ENCODE results near the gene RASGRP3. TPM values are rescaled to one million over a fixed set of nuclear protein-coding genes. Genes with fewer than 3 reads are reported as not detected.

Gene RASGRP3
- total RNA-seq, 1 experiment from 2014 or later: 0.59 TPM

- BruUV-seq (replicated peaks): no TSS peak
- Histone ChIP-seq H3K9ac (ENCODE audit: low read length) (no peak overlapping the region), H3K4me3 (replicated peaks in 1 of 2; ENCODE audit: low read depth in 1 of 2, low read length in 2 of 2) (no peak overlapping the region), H3K4me1 (ENCODE audit: control insufficient read depth in 1 of 2, insufficient read depth in 2 of 2, low read length in 2 of 2) (no peaks in the 10 kb centered on the region), H4K20me1 (ENCODE audit: insufficient read depth) (no peaks in the 10 kb centered on the region), H3K9me2 (ENCODE audit: insufficient read depth) (no peaks in the 10 kb centered on the region), H3K79me2 (ENCODE audit: insufficient read depth, low read length) (no peaks in the 10 kb centered on the region), H3K4me2 (ENCODE audit: low read length) (no peak overlapping the region), H3K27ac (ENCODE audit: low read depth, low read length) (no peak overlapping the region), H3K27me3 (ENCODE audit: insufficient read depth, low read length) (no peaks in the 10 kb centered on the region), H3K9me3 (ENCODE audit: control insufficient read depth in 1 of 2, insufficient read depth in 1 of 2, low read depth in 1 of 2, low read length in 2 of 2) (no peaks in the 10 kb centered on the region), H3K36me3 (ENCODE audit: control insufficient read depth in 1 of 2, insufficient read depth in 2 of 2, low read length in 2 of 2) (no peaks in the 10 kb centered on the region), H2AFZ (ENCODE audit: low read depth, low read length, poor library complexity, severe bottlenecking) (no peak overlapping the region)
- RAD21 ChIA-PET (ENCODE audit: low non-redundant PET in 1 of 2, low total read pairs in 2 of 2, uncharacterized antibody in 2 of 2, unreplicated experiment in 2 of 2): interaction anchor here in 1 of 2 experiments (0.7 kb wide), 1 partner anchor 18 kb away, joined by 5 read pairs; no protein-coding TSS in a partner anchor
- DNase-seq (ENCODE audit: low read depth, low spot score): no peak
- no peak for ATAC-seq
- intact Hi-C loops (cut with micrococcal nuclease): no loop called here
- TF ChIP-seq SRF (IDR thresholded peaks at IDR 0.05; ENCODE audit: low read depth) (no peak), ATF3 (IDR thresholded peaks at IDR 0.05) (no peak), CEBPB (IDR thresholded peaks at IDR 0.05; ENCODE audit: low read depth) (no peak), JUND (IDR thresholded peaks at IDR 0.05) (no peak), RAD21 (IDR thresholded peaks at IDR 0.05; ENCODE audit: low read depth) (no peak), YY1 (IDR thresholded peaks at IDR 0.05; ENCODE audit: extremely low read depth, insufficient replicate concordance, low read depth, low read length) (no peak), FOSL1 (IDR thresholded peaks at IDR 0.05; ENCODE audit: low read depth) (no peak)
- TF ChIP-seq, protein P1, sequence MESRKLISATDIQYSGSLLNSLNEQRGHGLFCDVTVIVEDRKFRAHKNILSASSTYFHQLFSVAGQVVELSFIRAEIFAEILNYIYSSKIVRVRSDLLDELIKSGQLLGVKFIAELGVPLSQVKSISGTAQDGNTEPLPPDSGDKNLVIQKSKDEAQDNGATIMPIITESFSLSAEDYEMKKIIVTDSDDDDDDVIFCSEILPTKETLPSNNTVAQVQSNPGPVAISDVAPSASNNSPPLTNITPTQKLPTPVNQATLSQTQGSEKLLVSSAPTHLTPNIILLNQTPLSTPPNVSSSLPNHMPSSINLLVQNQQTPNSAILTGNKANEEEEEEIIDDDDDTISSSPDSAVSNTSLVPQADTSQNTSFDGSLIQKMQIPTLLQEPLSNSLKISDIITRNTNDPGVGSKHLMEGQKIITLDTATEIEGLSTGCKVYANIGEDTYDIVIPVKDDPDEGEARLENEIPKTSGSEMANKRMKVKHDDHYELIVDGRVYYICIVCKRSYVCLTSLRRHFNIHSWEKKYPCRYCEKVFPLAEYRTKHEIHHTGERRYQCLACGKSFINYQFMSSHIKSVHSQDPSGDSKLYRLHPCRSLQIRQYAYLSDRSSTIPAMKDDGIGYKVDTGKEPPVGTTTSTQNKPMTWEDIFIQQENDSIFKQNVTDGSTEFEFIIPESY (IDR thresholded peaks at IDR 0.05; ENCODE audit: extremely low read depth, insufficient replicate concordance, low read length): no peak
- CTCF ChIA-PET: no interaction called here
- POLR2A ChIA-PET: no interaction called here
These were observed 130.8 kb downstream of the RASGRP3 start for GRCh38 chr2:33607251-33607721.

- H3K9ac ChIP-seq (ENCODE audit: low read length): no peak overlapping the region
- no peak overlapping the region for H2AFZ ChIP-seq (ENCODE audit: low read depth, low read length, poor library complexity, severe bottlenecking)
- no peak overlapping the region for H3K4me3 ChIP-seq (replicated peaks in 1 of 2; ENCODE audit: low read depth in 1 of 2, low read length in 2 of 2)
- RAD21 ChIA-PET (ENCODE audit: low non-redundant PET in 1 of 2, low total read pairs in 2 of 2, uncharacterized antibody in 2 of 2, unreplicated experiment in 2 of 2): no interaction called here
- H3K9me2 ChIP-seq (ENCODE audit: insufficient read depth): no peaks in the 10 kb centered on the region
- no TSS peak for BruUV-seq (replicated peaks)
- POLR2A ChIA-PET: no interaction called here
- H3K4me1 ChIP-seq (ENCODE audit: control insufficient read depth in 1 of 2, insufficient read depth in 2 of 2, low read length in 2 of 2): no peaks in the 10 kb centered on the region
- no peak for TF ChIP-seq ZFX (IDR thresholded peaks at IDR 0.05)
- no peak for TF ChIP-seq ATF3 (IDR thresholded peaks at IDR 0.05)
- no peak for TF ChIP-seq SP1 (IDR thresholded peaks at IDR 0.05; ENCODE audit: low read depth)
- no peak for TF ChIP-seq SIN3A (IDR thresholded peaks at IDR 0.05; ENCODE audit: low read depth)
- TF ChIP-seq POLR2AphosphoS5 (IDR thresholded peaks at IDR 0.05; ENCODE audit: low read depth, low read length): no peak
- TF ChIP-seq POLR2A (IDR thresholded peaks at IDR 0.05; ENCODE audit: borderline replicate concordance, extremely low read depth, insufficient read depth, insufficient read length): no peak
- no peak for TF ChIP-seq EZH2 (IDR thresholded peaks at IDR 0.05)
- no peak for TF ChIP-seq RAD21 (IDR thresholded peaks at IDR 0.05; ENCODE audit: low read depth)
- no peak for TF ChIP-seq REST (IDR thresholded peaks at IDR 0.05; ENCODE audit: low read depth)
- H3K27me3 ChIP-seq (ENCODE audit: insufficient read depth, low read length): no peaks in the 10 kb centered on the region
- CTCF ChIA-PET: no interaction called here
- DNase-seq (ENCODE audit: low read depth, low spot score) (no peak), ATAC-seq (no peak)
- no peaks in the 10 kb centered on the region for H3K79me2 ChIP-seq (ENCODE audit: insufficient read depth, low read length)
- no peaks in the 10 kb centered on the region for H3K9me3 ChIP-seq (ENCODE audit: control insufficient read depth in 1 of 2, insufficient read depth in 1 of 2, low read depth in 1 of 2, low read length in 2 of 2)
- H3K4me2 ChIP-seq (ENCODE audit: low read length): no peak overlapping the region
- no peak overlapping the region for H3K27ac ChIP-seq (ENCODE audit: low read depth, low read length)
- no peaks in the 10 kb centered on the region for H3K36me3 ChIP-seq (ENCODE audit: control insufficient read depth in 1 of 2, insufficient read depth in 2 of 2, low read length in 2 of 2)
- intact Hi-C loops (cut with micrococcal nuclease): no loop called here
- H4K20me1 ChIP-seq (ENCODE audit: insufficient read depth): no peaks in the 10 kb centered on the region
These were observed 131.5 kb downstream of the RASGRP3 start for GRCh38 chr2:33607905-33608304.

All from HCT116 (cell line).